ENCODE measurements around the gene MPDZ.

Gene MPDZ

DNA sequence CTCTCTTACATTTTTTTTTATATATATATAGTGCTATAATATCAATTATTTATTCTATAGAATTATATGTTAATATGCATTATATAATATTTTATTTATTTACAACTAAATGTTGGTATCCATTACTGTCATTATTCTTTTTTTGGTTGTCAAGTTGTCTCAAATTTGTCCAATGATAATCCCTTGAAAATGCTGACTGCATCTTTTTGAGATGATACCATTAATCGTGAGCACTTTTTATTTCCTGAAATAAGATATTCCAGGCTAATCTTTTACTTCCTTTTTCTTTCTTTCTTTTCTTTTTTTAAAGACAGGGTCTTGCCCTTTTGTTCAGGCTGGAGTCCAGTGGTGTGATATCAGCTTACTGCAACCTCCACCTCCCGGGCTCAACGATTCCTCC is 12.7 kb upstream of the MPDZ start:
- no peak for ATAC-seq (ENCODE audit: insufficient read depth, low read depth)
- Histone ChIP-seq H3K4me3 (ENCODE audit: low read depth in 1 of 2, low read length in 2 of 2) (no peak overlapping the region), H3K27ac (ENCODE audit: low read length) (no peak overlapping the region), H3K79me2 (ENCODE audit: insufficient read depth, low read length) (no peaks in the 10 kb centered on the region), H3K9me3 (ENCODE audit: insufficient read depth, low read length, severe bottlenecking) (no peaks in the 10 kb centered on the region), H2AFZ (ENCODE audit: low read depth, low read length) (no peak overlapping the region), H3K4me1 (ENCODE audit: insufficient read depth, low read length) (no peaks in the 10 kb centered on the region), H3K36me3 (ENCODE audit: insufficient read depth, low read length) (no peaks in the 10 kb centered on the region), H4K20me1 (ENCODE audit: insufficient read depth, low read length) (no peaks in the 10 kb centered on the region), H3K4me2 (ENCODE audit: insufficient read depth, low read length) (no peak overlapping the region), H3K9ac (ENCODE audit: low read depth, low read length) (no peak overlapping the region), H3K27me3 (ENCODE audit: insufficient read depth, low read length, poor library complexity) (no peaks in the 10 kb centered on the region)
- TF ChIP-seq, protein P1, sequence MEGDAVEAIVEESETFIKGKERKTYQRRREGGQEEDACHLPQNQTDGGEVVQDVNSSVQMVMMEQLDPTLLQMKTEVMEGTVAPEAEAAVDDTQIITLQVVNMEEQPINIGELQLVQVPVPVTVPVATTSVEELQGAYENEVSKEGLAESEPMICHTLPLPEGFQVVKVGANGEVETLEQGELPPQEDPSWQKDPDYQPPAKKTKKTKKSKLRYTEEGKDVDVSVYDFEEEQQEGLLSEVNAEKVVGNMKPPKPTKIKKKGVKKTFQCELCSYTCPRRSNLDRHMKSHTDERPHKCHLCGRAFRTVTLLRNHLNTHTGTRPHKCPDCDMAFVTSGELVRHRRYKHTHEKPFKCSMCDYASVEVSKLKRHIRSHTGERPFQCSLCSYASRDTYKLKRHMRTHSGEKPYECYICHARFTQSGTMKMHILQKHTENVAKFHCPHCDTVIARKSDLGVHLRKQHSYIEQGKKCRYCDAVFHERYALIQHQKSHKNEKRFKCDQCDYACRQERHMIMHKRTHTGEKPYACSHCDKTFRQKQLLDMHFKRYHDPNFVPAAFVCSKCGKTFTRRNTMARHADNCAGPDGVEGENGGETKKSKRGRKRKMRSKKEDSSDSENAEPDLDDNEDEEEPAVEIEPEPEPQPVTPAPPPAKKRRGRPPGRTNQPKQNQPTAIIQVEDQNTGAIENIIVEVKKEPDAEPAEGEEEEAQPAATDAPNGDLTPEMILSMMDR (IDR thresholded peaks at IDR 0.05; ENCODE audit: borderline replicate concordance, extremely low read depth, low read length, poor library complexity, severe bottlenecking) = no peak
- no peak for TF ChIP-seq EZH2 (IDR thresholded peaks at IDR 0.05; ENCODE audit: borderline replicate concordance, low read depth, low read length, severe bottlenecking)
- DNase-seq = no peak

DNA sequence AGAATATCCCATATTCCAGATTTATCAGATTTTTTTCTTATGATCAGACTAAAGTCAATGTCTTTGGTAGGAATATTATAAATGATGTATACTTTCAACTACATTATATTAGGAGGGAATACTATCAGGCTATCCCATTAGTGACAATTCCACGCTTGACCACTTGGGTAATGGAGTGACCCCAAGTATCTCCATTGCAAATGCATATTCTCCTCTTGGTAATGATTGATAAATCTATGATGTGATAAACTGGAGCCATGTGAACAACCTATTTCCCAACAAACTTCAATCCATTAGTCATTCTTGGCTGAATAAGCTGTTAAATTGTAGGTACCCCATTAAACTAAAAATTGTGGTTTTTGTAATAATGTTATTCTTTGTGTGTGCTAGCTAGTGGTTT is 12.2 kb upstream of the MPDZ start:
- no peaks in the 10 kb centered on the region for H3K79me2 ChIP-seq (ENCODE audit: insufficient read depth, low read length)
- no peak overlapping the region for H3K4me3 ChIP-seq (ENCODE audit: low read depth in 1 of 2, low read length in 2 of 2)
- H3K27me3 ChIP-seq (ENCODE audit: insufficient read depth, low read length, poor library complexity) = no peaks in the 10 kb centered on the region
- ATAC-seq (ENCODE audit: insufficient read depth, low read depth) (no peak), DNase-seq (no peak)
- no peaks in the 10 kb centered on the region for H4K20me1 ChIP-seq (ENCODE audit: insufficient read depth, low read length)
- H3K9me3 ChIP-seq (ENCODE audit: insufficient read depth, low read length, severe bottlenecking) = no peaks in the 10 kb centered on the region
- no peak overlapping the region for H3K4me2 ChIP-seq (ENCODE audit: insufficient read depth, low read length)
- no peaks in the 10 kb centered on the region for H3K4me1 ChIP-seq (ENCODE audit: insufficient read depth, low read length)
- no peaks in the 10 kb centered on the region for H3K36me3 ChIP-seq (ENCODE audit: insufficient read depth, low read length)
- TF ChIP-seq, protein P1 (IDR thresholded peaks at IDR 0.05; ENCODE audit: borderline replicate concordance, extremely low read depth, low read length, poor library complexity, severe bottlenecking) = no peak
- no peak for TF ChIP-seq EZH2 (IDR thresholded peaks at IDR 0.05; ENCODE audit: borderline replicate concordance, low read depth, low read length, severe bottlenecking)
- no peak overlapping the region for H2AFZ ChIP-seq (ENCODE audit: low read depth, low read length)
- H3K9ac ChIP-seq (ENCODE audit: low read depth, low read length) = no peak overlapping the region
- no peak overlapping the region for H3K27ac ChIP-seq (ENCODE audit: low read length)

DNA sequence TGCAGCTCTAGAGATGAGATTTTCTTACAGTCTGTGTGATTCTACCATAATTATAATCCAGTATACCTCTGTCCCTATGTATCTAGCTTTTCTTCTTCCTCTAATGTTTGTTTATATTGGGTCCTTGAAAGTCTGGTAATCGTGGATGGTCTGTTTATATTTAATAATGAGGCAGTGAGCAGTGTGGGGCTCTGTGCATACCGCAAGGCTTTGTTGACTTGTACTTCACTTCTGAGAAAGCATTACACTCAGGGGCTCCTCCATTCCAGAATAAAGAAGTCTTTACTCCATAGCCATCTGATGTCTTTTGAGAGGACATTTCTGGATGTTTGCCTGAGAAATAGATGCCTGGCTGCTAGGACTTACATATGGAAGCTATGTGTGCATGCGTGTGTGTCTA is 4.5 kb upstream of the MPDZ start:
- Histone ChIP-seq H3K9ac (ENCODE audit: low read depth, low read length) (no peak overlapping the region), H3K4me3 (ENCODE audit: low read depth in 1 of 2, low read length in 2 of 2) (no peak overlapping the region), H4K20me1 (ENCODE audit: insufficient read depth, low read length) (no peaks in the 10 kb centered on the region), H3K4me2 (ENCODE audit: insufficient read depth, low read length) (no peak overlapping the region), H3K27me3 (ENCODE audit: insufficient read depth, low read length, poor library complexity) (no peaks in the 10 kb centered on the region), H3K79me2 (ENCODE audit: insufficient read depth, low read length) (no peaks in the 10 kb centered on the region), H3K4me1 (ENCODE audit: insufficient read depth, low read length) (no peaks in the 10 kb centered on the region), H3K36me3 (ENCODE audit: insufficient read depth, low read length) (no peaks in the 10 kb centered on the region), H3K9me3 (ENCODE audit: insufficient read depth, low read length, severe bottlenecking) (no peaks in the 10 kb centered on the region), H3K27ac (ENCODE audit: low read length) (no peak overlapping the region), H2AFZ (ENCODE audit: low read depth, low read length) (no peak overlapping the region)
- TF ChIP-seq, protein P1 (IDR thresholded peaks at IDR 0.05; ENCODE audit: borderline replicate concordance, extremely low read depth, low read length, poor library complexity, severe bottlenecking) = no peak
- TF ChIP-seq EZH2 (IDR thresholded peaks at IDR 0.05; ENCODE audit: borderline replicate concordance, low read depth, low read length, severe bottlenecking) = no peak
- ATAC-seq (ENCODE audit: insufficient read depth, low read depth) (no peak), DNase-seq (no peak)

DNA sequence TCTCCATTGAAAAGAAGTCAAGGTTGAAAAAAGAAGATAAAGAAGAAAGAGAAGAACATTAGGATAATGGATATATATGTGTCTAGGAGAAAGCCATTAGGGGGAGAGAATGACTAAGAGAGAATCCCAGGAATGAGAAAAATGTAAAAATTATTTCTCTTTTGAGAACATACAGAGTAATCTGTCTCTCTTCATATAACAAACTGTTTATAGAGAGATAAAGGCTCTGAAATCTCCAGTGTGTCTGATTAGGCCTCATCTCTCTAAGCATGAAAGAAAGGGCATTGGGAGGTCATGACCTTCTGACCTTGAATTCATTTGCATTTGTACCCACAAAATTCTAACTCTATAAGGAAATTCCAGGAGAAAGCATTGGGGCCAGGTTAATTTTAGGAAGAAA is 3.5 kb upstream of the MPDZ start:
- no peak for TF ChIP-seq EZH2 (IDR thresholded peaks at IDR 0.05; ENCODE audit: borderline replicate concordance, low read depth, low read length, severe bottlenecking)
- TF ChIP-seq, protein P1 (IDR thresholded peaks at IDR 0.05; ENCODE audit: borderline replicate concordance, extremely low read depth, low read length, poor library complexity, severe bottlenecking) = no peak
- H3K4me1 ChIP-seq (ENCODE audit: insufficient read depth, low read length) = no peaks in the 10 kb centered on the region
- H3K27ac ChIP-seq (ENCODE audit: low read length) = no peak overlapping the region
- no peak overlapping the region for H2AFZ ChIP-seq (ENCODE audit: low read depth, low read length)
- no peaks in the 10 kb centered on the region for H3K9me3 ChIP-seq (ENCODE audit: insufficient read depth, low read length, severe bottlenecking)
- H4K20me1 ChIP-seq (ENCODE audit: insufficient read depth, low read length) = no peaks in the 10 kb centered on the region
- no peak for DNase-seq
- H3K27me3 ChIP-seq (ENCODE audit: insufficient read depth, low read length, poor library complexity) = no peaks in the 10 kb centered on the region
- no peak overlapping the region for H3K4me3 ChIP-seq (ENCODE audit: low read depth in 1 of 2, low read length in 2 of 2)
- no peak overlapping the region for H3K9ac ChIP-seq (ENCODE audit: low read depth, low read length)
- H3K79me2 ChIP-seq (ENCODE audit: insufficient read depth, low read length) = no peaks in the 10 kb centered on the region
- no peak overlapping the region for H3K4me2 ChIP-seq (ENCODE audit: insufficient read depth, low read length)
- no peaks in the 10 kb centered on the region for H3K36me3 ChIP-seq (ENCODE audit: insufficient read depth, low read length)
- ATAC-seq (ENCODE audit: insufficient read depth, low read depth) = no peak
